ENCODE data around the gene JARID2. TPM values are rescaled to one million over a fixed set of nuclear protein-coding genes. Genes with fewer than 3 reads are reported as not detected.

JARID2 gene
- total RNA-seq, 2 experiments from 2014 or later, result 19.0 to 19.5 TPM

DNA sequence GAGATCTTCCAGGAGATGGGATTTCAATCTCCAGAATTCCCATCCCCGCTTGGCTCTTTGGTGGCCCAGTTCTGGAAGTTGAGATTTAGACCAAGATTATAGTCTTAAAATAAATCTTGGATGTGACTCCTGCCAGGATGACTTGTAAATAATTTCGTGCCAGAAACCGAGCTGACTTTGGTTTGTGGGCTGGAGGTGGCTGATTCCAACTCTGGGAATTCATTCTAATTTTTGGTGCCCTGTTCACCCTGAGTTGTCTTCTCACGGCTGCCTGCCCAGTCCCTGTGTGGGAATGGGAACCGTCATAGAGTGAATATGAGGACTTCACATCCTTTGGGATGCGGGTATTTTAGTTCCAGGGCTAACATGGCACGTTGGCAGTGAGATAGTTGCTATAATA, 64.8 kb downstream of the JARID2 start:
- peaks cover 8% of the 10 kb centered on the region; the same call in 1 of the 2 replicates for H4K20me1 ChIP-seq (ENCODE audit: insufficient read depth, low read length)
- H3K4me2 ChIP-seq (ENCODE audit: low read length), result no peak overlapping the region
- DNase-seq (ENCODE audit: low spot score), result no peak
- ChIA-PET CTCF (ENCODE audit: unreplicated experiment) (no interaction called here), POLR2A (interaction anchor here (0.7 to 2.8 kb wide), 2 partner anchors 15 to 123 kb away, joined by 6 to 10 read pairs; no protein-coding TSS in a partner anchor)
- no peak overlapping the region for H2AFZ ChIP-seq (ENCODE audit: low read length)
- intact Hi-C loops (cut with micrococcal nuclease; ENCODE audit: unreplicated experiment), result no loop called here
- H3K27ac ChIP-seq (ENCODE audit: low read depth, low read length, poor library complexity, severe bottlenecking), result no peak overlapping the region
- no peak overlapping the region for H3K4me3 ChIP-seq (ENCODE audit: low read depth, low read length, poor library complexity, severe bottlenecking)
- H3K9me3 ChIP-seq (ENCODE audit: low read length), result no peaks in the 10 kb centered on the region
- peaks cover 66% of the 10 kb centered on the region; the same call in 1 of the 2 replicates for H3K79me2 ChIP-seq (ENCODE audit: insufficient read depth, low read depth, low read length)
- no peaks in the 10 kb centered on the region for H3K36me3 ChIP-seq (ENCODE audit: insufficient read depth, low read length)
- TF ChIP-seq, protein P1, sequence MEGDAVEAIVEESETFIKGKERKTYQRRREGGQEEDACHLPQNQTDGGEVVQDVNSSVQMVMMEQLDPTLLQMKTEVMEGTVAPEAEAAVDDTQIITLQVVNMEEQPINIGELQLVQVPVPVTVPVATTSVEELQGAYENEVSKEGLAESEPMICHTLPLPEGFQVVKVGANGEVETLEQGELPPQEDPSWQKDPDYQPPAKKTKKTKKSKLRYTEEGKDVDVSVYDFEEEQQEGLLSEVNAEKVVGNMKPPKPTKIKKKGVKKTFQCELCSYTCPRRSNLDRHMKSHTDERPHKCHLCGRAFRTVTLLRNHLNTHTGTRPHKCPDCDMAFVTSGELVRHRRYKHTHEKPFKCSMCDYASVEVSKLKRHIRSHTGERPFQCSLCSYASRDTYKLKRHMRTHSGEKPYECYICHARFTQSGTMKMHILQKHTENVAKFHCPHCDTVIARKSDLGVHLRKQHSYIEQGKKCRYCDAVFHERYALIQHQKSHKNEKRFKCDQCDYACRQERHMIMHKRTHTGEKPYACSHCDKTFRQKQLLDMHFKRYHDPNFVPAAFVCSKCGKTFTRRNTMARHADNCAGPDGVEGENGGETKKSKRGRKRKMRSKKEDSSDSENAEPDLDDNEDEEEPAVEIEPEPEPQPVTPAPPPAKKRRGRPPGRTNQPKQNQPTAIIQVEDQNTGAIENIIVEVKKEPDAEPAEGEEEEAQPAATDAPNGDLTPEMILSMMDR (conservative IDR thresholded peaks at IDR 0.05; ENCODE audit: low read length), result no peak
- no peak for TF ChIP-seq EZH2phosphoT487 (IDR thresholded peaks at IDR 0.05; ENCODE audit: borderline replicate concordance, low read depth, low read length)
- no peaks in the 10 kb centered on the region for H3K9me2 ChIP-seq (ENCODE audit: insufficient read depth, low read length)
- no TSS peak for BruUV-seq (replicated peaks)
- H3K4me1 ChIP-seq (ENCODE audit: insufficient read depth, low read length, poor library complexity, severe bottlenecking), result peaks cover 67% of the 10 kb centered on the region

- DNase-seq (ENCODE audit: low spot score), result peak; percentile 46
- intact Hi-C loops (cut with micrococcal nuclease; ENCODE audit: unreplicated experiment), result no loop called here
- peak overlapping the region; percentile 66 for H3K4me2 ChIP-seq (ENCODE audit: low read length)
- H3K9me3 ChIP-seq (ENCODE audit: low read length), result no peaks in the 10 kb centered on the region
- TF ChIP-seq, protein P1 (conservative IDR thresholded peaks at IDR 0.05; ENCODE audit: low read length), result no peak
- TF ChIP-seq EZH2phosphoT487 (IDR thresholded peaks at IDR 0.05; ENCODE audit: borderline replicate concordance, low read depth, low read length), result no peak
- no peaks in the 10 kb centered on the region for H3K36me3 ChIP-seq (ENCODE audit: insufficient read depth, low read length)
- no TSS peak for BruUV-seq (replicated peaks)
- H2AFZ ChIP-seq (ENCODE audit: low read length), result no peak overlapping the region
- ChIA-PET CTCF (ENCODE audit: unreplicated experiment) (no interaction called here), POLR2A (interaction anchor here (1.3 to 1.5 kb wide), 2 partner anchors 11 to 24 kb away, joined by 3 read pairs; no protein-coding TSS in a partner anchor)
- H3K27ac ChIP-seq (ENCODE audit: low read depth, low read length, poor library complexity, severe bottlenecking), result peak overlapping the region; percentile 44
- peaks cover 12% of the 10 kb centered on the region; the same call in 1 of the 2 replicates for H4K20me1 ChIP-seq (ENCODE audit: insufficient read depth, low read length)
- peak overlapping the region; percentile 35 for H3K4me3 ChIP-seq (ENCODE audit: low read depth, low read length, poor library complexity, severe bottlenecking)
- no peaks in the 10 kb centered on the region for H3K9me2 ChIP-seq (ENCODE audit: insufficient read depth, low read length)
- peaks cover 60% of the 10 kb centered on the region for H3K4me1 ChIP-seq (ENCODE audit: insufficient read depth, low read length, poor library complexity, severe bottlenecking)
- peaks cover 60% of the 10 kb centered on the region; the same call in 1 of the 2 replicates for H3K79me2 ChIP-seq (ENCODE audit: insufficient read depth, low read depth, low read length)
These were observed 66.6 kb downstream of the JARID2 start for GRCh38 chr6:15312500-15312899.

DNA sequence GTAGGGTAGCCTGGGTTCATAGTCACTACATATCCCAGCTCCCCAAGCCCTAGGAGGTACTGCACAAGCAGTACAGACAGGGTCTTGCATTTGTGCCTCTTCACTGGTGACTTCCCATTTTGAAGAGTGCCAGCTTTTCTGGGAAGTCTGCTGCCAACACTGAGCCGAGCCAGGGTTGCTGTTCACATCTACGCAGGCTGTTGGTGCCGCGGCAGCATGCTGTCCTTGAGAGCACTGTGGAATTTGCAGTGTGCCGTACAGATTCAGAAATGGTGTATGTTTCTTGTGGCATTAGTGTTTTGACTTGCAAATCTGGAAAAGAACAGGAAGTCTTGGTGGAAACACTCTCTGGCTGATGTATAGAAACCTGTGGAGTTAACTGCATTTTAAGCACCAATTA, 67.5 kb downstream of the JARID2 start:
- Histone ChIP-seq H3K4me1 (ENCODE audit: insufficient read depth, low read length, poor library complexity, severe bottlenecking) (peaks cover 51% of the 10 kb centered on the region), H3K4me2 (ENCODE audit: low read length) (peak overlapping the region; percentile 66), H4K20me1 (ENCODE audit: insufficient read depth, low read length) (peaks cover 12% of the 10 kb centered on the region; the same call in 1 of the 2 replicates), H3K4me3 (ENCODE audit: low read depth, low read length, poor library complexity, severe bottlenecking) (peak overlapping the region; percentile 35), H3K36me3 (ENCODE audit: insufficient read depth, low read length) (no peaks in the 10 kb centered on the region), H2AFZ (ENCODE audit: low read length) (peak overlapping the region; percentile 10; the same call in 1 of the 2 replicates), H3K79me2 (ENCODE audit: insufficient read depth, low read depth, low read length) (peaks cover 51% of the 10 kb centered on the region; the same call in 1 of the 2 replicates), H3K9me3 (ENCODE audit: low read length) (no peaks in the 10 kb centered on the region), H3K27ac (ENCODE audit: low read depth, low read length, poor library complexity, severe bottlenecking) (peak overlapping the region; percentile 44), H3K9me2 (ENCODE audit: insufficient read depth, low read length) (no peaks in the 10 kb centered on the region)
- DNase-seq (ENCODE audit: low spot score), result peak; percentile 55
- POLR2A ChIA-PET, result interaction anchor here (1.0 to 2.2 kb wide), 3 partner anchors 9 to 25 kb away, joined by 3 to 9 read pairs (median 3); no protein-coding TSS in a partner anchor
- TF ChIP-seq, protein P1 (conservative IDR thresholded peaks at IDR 0.05; ENCODE audit: low read length), result no peak
- TF ChIP-seq EZH2phosphoT487 (IDR thresholded peaks at IDR 0.05; ENCODE audit: borderline replicate concordance, low read depth, low read length), result no peak
- intact Hi-C loops (cut with micrococcal nuclease; ENCODE audit: unreplicated experiment), result no loop called here
- BruUV-seq (replicated peaks), result no TSS peak
- CTCF ChIA-PET (ENCODE audit: unreplicated experiment), result no interaction called here
